Hepatocyte (in vitro differentiated cells): Measurements from ENCODE around the gene RASSF8.

Experiments
- CTCF ChIP-seq: fragments of 200-600 bp; sonication (generic); IDR thresholded peaks from 2 replicates; pipeline ENCODE4 v1.5.1; 2016; ENCODE audit warnings: antibody characterized with exemption, mild to moderate bottlenecking; ENCODE audit not compliant: poor library complexity
- EZH2 ChIP-seq: fragments of 200-600 bp; sonication (generic); IDR thresholded peaks from 2 replicates; pipeline ENCODE4 v1.6.1; 2016; ENCODE audit warnings: antibody characterized with exemption, mild to moderate bottlenecking, borderline replicate concordance
- EZH2phosphoT487 ChIP-seq: fragments of 200-600 bp; sonication (generic); IDR thresholded peaks from one replicate; pipeline ENCODE4 v1.6.1; 2018; ENCODE audit warnings: antibody characterized with exemption, mild to moderate bottlenecking, low read depth, moderate library complexity; ENCODE audit not compliant: unreplicated experiment, severe bottlenecking

- TF ChIP-seq CTCF (no peak), EZH2 (no peak), EZH2phosphoT487 (no peak)
Observed at GRCh38 chr12:26027401-26027800, 68.9 kb downstream of the RASSF8 start.
